Stimulated activated CD4-positive, alpha-beta T cell treated with anti-CD3 and anti-CD28 coated beads, Interleukin-2, amount 100 ng/mL, for 48 hours (primary cell): ENCODE measurements around the gene APOBR.
"Not testable (repeated sequence)": the region's sequence is repeated elsewhere in the genome, so short reads cannot be mapped to it uniquely, and the experiment has no call there.

Source experiments
- DNase-seq, 2 donors: peaks; one replicate each; pipeline ENCODE4 v3.0.0-alpha.2; 2020

Gene APOBR, protein sequence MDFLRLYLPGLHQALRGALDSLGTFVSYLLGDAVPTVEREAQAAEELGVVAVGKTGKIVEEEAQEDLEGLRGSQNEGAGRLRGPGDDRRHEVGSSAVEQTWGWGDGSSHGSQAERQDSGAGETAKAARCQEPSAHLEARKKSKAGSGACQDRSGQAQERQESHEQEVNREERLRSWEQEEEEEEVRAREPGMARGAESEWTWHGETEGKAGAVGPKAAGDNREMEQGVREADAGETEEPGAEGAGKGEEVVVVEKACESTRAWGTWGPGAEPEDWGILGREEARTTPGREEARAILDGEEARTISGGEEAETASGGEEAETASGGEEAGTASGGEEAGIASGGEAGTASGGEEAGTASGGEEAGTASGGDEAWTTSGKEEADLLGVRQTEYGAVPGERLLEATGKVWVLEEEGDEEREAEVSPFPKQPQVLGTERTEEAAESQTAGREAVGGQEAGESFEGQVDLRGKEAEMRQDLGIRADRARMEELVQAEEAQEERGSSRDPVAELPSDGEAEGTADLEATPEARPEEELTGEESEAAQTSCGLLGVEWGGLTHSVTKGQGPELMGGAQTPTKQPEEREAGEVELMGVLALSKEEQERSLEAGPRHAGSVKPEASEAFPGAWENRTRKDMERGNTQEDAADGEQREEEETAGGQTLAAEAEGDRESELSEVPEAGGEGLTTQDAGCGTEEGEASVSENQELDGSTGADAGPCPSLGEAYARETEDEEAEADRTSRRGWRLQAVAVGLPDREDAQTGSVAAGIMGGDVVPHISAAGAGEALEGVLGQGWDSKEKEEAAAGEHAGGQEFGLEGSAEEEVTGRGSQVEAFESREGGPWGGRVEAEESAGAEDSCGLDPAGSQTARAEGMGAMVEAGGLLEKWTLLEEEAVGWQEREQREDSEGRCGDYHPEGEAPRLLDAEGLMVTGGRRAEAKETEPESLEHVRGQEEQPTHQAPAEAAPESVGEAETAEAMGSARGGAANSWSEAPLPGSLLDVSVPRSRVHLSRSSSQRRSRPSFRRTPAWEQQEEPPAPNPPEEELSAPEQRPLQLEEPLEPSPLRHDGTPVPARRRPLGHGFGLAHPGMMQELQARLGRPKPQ

DNA sequence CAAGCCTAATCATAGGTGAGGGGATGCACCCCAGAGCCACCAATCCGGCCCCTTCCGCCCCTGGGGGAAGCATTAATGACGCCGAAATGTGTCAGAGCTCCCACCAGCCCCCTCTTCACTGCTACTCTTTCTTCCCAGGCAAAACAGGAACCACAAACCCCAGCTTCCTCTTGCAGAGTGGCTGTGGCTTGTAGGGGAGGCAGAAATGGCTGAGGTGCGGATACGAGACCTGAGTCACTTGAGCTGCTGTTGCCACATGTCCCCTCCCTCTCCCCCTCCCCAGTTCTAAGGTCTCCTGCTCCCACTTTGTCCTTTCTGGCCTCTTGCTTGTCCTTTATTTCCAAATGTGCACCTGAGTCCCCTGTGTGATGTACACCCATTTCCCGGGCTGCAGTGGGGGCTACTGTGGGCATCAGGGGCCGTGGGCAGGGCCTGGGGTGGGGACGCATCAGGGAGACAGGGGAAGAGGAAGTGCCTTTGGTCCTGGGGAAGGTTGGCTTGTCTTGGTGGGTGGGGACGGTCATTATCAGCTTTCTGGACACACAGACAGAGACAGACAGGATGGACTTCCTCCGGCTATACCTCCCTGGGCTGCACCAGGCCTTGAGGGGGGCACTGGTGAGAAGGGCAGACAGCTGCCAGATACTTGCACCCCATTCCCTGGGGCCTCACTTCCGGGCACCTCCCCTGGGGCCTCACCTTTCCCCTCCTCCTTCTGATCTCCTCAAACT is at the start of gene APOBR:
Gene APOBR (plus strand): TSS at position 523 of the 731 bp plus-strand sequence. CDS start 39 bp downstream, at position 562.
- peak; percentile 71 to 73 for DNase-seq

DNA sequence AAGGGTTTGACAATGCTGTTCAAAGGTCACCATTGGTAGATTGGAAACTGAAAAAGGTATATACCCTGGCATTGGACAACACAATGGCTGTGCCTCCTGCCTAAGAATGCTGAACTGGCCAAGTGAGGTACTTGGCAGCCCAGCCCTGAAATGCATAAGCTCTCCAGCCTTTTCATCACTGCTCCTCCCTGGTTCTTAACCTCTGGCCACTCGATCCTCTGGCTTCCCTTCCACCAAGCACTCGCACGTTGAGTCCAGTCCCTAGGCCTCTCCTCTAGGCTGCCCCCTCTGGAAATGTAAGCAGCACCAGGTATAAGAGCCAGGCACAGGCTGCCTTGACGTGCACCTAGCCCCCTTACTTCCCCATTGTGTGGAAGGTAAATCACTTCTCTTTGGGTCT is 48.1 kb upstream of the APOBR start:
- not testable (repeated sequence) for DNase-seq

DNA sequence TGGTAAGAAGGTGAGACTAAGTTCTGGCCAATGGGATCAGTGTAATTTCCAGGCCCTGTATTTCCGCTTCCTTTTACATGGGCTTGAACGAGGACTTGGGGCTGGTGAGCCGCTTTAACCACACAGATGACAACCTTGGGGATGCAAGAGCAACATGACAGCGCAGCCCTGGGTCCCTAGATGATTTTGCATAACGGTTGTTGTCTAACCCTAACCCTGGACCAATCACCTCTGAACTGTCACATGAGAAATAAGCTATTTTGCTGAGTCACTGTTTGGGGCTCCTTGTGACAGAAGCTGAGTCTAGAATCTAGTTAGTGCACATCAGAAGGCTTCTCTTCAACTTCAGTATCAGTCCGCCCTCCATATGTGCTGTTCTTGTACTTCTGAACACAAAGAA is 47.4 kb upstream of the APOBR start:
- not testable (repeated sequence) for DNase-seq

DNA sequence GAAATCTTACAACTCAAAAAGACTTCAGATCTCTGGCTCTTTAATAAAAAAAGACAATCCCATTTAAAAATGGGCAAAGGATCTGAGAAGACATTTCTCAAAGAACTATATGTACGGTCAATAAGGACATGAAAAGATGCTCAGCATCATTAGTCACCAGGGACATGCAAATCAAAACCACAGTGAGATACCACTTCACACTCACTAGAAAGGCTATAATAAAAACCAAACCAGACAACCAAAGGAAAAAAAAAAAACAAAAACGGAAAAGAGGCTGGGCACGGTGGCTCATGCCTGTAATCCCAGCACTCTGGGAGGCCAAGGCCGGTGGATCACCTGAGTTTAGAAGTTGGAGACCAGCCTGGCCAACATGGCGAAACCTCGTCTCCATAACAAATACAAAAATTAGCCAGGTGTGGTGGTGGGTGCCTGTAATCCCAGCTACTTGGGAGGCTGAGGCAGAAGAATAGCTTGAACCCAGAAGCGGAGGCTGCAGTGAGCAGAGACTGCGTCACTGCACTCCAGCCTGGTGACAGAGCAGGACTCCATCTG is 20.7 kb upstream of the APOBR start:
- no peak for DNase-seq

DNA sequence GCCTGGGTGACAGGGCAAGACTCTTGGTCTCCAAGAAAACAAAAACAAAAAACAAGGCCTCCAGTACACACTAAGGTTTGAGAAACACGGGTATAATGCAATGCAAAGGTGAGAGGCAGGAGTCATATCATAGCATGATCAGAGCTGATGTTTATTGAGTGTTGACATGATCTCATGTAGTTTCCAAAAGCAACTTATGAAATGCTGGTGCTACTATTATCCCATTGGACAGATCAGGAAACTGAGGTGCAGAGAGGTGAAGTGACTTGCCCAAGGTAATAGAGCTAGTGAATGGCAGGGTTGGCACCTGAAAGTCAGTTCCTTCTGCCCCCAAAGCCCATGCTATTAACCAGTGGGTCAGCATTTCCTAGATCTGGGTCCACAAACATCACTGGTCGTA is 19.2 kb upstream of the APOBR start:
- DNase-seq = no peak

DNA sequence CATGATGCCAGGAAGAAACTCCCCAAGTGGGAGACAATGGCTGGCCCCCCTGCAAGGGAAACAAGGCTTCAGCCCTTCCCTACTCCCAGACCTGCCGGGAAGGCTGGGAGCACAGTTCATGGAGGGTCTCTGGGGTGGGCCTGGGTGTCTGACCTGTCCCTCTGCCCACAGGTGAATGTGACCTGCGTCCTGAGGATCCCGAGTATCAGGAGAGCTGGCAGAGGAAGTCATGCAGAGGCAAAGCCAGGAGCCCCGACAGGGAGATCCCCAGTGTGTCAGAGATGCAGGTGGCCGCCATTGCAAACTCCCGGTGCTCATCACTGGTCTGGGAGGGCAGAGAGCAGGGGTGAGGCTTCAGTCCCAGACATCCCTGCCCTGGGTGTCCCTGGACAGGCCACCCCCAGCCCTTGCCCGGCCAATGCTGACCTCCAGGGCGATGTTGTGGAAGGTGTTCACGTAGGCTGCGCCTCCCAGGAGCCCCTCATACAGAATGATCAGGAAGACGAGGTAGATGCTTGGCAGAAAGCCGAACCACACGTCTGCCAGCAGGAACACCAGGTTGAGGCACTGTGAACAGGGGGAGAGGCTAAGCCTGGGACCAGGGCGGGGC is 17.0 kb upstream of the APOBR start:
- DNase-seq = no peak

DNA sequence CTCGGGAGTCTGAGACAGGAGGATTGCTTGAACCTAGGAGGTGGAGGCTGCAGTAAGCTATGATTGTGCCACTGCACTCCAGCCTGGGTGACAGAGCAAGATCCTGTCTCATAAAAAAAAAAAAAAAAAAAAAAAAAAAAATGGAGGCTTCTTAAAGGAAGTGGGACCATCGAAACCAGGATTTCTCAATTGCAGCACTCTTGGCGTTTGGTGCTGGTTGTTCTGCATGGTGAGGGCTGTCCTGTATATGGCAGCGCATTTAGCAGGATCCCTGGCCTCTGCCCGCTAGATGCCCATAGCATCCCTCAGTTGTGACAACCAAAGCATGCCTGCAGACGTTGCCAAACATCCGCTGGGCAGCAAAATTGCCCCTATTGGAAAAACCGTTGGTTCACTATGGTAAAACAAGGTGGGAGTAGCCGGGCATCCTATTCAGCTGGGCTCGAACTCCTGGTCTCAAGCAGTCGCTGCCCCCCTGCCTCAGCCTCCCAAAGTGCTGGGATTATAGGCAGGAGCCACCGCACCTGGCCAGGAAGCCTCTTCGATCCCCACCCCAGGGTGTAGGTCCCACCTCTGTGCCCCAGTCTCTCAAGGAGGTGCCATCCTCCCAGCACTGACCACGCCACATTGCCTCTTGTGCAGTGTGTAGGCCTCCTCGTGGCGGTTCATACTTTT is 15.8 kb upstream of the APOBR start:
- no peak for DNase-seq

DNA sequence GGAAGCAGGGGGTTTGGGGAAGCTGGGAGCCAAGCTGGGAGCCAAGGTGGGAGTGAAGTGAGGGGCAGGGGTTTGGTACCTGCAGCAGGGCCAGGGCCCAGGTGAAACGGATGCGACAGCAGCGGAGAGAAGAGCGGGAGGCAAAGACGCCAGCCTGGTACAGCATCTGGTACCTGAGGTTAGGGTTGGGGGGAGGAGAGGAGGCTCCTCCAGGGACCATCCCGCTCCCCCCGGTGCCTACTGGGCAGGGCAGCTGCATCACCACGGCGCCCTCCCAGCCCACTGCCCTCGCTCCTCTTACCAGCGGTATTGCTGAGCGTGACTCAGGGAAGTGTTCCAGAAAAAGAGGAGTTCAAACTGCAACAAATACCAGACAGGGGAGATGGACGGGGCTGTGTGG is 12.4 kb upstream of the APOBR start:
- no peak for DNase-seq

DNA sequence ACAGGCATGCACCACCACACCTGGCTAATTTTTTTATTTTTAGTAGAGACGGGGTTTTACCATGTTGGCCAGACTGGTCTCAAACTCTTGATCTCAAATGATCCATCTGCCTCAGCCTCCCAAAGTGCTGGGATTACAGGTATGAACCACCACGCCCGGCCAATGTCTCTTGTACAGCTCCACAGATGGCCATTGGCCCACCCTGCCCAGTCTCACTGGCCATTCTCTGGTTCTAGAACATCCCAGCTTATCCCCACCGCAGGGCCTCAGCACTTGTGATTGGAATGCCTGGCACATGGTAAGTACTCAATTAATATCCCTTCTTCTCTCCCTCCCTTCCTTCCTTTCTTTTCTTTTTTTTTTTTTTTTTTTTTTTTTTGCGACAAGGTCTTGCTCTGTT is 11.1 kb upstream of the APOBR start:
- not testable (repeated sequence) for DNase-seq

DNA sequence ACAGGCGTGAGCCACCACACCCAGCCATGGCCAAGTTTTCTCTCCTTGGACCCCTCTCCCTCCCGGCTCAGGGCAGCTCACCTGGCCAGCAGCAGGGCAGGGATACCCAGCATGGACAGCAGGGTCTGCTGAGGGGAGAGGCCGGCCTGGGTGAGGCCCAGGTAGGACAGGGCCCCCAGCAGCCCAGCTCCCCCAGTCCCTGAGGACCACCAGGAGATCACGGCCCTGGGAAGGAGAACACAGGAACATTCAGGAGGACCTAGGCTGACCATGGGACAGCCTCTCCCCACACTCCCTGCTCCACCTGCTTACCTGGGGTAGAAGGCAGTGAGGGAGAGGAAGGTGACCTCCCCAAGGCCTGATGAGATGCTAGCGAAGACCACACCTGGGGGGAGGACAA is 8.2 kb upstream of the APOBR start:
- no peak for DNase-seq

DNA sequence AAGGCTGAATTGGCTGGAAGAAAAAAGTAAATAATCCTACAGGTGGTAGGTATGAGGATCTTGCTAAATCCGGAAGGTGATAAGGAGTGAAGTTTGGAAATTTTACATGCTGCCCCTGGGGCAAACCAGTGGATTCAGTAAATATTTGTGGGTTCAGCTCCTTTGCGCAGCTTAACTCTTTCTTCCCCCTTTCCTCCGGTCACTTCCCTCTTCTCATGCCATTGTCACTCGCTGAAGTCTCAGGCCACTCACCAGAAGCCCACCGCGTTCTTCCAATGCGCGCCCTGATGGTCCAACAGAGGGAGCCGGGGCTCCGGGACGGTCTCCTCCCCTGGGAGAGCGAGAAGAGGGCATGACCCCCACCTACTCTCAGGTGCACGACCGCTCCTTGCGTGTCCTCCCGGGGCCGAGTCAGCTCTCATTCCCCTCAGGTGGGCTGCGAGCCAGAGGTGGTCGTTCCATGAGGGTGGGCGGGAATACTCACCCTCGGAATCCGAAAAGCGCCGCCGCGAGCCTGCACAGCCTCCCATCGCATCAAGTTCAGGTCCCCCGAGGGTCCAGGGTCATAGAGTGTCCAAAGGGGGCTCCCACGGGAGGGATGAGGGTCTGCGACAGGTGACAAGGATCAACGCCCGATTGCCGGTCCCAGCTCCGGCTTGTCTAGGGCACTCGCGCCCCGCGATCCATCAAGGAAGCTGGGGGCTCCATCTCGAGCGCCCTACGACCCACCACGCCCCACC is 3.0 kb upstream of the APOBR start:
- no peak for DNase-seq

DNA sequence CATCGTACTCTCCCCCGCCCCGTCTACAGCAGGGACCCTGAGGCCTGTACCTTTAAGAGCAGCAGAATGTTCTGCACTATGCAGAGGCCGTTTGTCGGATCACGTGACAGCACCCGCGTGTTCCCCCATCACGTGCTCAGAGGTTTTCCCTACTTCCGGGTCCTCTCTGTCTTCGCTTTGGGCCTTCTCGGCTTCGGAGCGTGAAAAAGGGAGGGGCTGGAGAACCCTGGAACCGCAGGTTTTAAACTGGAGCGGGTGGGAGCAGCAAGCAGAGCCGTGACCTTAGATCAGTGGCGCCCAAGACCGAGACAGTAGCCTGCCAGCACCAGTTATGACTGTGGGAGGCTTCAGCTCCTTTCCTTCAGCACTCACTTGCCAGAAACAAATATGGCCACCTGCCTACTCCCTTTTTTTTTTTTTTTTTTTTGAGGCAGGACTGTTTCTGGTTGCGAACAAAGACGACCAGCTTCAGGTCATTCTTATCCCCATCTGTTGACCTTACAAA is 2.4 kb upstream of the APOBR start, which contains the start of gene CLN3:
Gene CLN3 (minus strand): TSS at position 105 of the 505 bp plus-strand sequence. CDS start 315 bp downstream, outside the sequence.
- peak; percentile 70 to 76 for DNase-seq

DNA sequence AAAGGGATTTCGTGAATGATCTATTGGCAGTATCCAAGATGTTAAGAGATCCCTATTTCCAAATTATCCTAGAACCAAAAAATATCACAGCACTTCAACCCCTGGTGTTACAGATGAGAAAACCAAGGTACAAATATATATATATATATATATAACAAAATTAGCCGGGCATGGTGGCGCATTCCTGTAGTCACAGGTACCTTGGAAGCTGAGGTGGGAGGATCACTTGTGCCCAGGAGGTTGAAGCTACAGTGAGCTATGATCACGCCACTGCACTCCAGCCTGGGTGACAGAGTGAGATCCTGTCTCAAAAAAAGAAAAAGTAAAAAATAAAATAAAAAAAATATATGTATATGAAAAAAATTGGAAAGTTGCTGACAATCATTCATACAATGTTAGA is 1.9 kb upstream of the APOBR start:
- DNase-seq = no peak

DNA sequence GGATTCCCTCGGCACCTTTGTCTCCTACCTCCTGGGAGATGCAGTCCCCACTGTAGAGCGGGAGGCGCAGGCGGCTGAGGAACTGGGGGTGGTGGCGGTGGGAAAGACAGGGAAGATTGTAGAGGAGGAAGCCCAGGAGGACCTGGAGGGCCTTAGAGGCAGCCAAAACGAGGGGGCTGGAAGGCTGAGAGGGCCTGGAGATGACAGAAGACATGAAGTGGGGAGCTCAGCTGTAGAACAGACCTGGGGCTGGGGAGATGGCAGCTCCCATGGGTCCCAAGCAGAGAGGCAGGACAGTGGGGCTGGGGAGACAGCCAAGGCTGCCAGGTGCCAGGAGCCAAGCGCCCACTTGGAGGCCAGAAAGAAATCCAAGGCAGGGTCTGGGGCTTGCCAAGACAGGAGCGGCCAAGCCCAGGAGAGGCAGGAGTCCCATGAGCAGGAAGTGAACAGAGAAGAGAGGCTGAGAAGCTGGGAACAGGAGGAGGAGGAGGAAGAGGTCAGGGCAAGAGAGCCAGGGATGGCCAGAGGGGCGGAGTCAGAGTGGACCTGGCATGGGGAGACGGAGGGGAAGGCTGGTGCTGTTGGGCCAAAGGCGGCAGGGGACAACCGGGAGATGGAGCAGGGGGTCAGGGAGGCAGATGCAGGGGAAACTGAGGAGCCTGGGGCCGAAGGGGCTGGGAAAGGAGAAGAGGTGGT is 803 bp downstream of the APOBR start:
- DNase-seq = no peak

DNA sequence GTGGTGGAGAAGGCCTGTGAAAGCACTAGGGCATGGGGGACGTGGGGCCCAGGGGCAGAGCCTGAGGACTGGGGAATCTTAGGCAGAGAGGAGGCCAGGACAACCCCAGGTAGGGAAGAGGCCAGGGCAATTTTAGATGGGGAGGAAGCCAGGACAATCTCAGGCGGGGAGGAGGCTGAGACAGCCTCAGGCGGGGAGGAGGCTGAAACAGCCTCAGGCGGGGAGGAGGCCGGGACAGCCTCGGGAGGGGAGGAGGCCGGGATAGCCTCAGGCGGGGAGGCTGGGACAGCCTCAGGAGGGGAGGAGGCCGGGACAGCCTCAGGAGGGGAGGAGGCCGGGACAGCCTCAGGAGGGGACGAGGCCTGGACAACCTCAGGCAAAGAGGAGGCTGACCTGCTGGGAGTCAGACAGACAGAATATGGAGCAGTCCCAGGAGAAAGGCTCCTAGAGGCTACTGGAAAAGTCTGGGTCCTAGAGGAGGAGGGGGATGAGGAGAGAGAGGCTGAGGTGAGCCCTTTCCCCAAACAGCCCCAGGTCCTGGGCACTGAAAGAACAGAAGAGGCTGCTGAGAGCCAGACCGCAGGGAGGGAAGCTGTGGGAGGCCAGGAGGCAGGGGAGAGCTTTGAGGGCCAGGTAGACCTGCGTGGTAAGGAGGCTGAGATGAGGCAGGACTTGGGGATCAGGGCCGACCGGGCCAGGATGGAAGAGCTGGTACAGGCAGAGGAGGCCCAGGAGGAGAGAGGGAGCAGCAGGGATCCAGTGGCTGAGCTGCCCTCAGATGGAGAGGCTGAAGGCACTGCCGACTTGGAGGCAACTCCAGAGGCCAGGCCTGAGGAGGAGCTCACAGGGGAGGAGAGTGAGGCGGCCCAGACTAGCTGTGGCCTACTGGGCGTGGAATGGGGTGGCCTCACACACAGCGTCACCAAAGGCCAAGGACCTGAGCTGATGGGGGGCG is 1.6 kb downstream of the APOBR start:
- no peak for DNase-seq

DNA sequence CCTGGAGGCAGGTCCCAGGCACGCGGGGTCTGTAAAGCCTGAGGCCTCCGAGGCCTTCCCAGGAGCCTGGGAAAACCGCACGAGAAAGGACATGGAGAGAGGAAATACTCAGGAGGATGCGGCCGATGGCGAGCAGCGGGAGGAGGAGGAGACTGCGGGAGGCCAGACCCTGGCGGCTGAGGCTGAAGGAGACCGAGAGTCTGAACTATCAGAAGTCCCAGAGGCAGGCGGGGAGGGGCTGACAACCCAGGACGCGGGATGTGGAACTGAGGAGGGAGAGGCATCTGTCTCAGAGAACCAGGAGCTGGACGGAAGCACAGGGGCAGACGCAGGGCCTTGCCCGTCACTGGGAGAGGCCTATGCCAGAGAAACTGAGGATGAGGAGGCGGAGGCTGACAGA is 2.4 kb downstream of the APOBR start:
- DNase-seq = no peak

DNA sequence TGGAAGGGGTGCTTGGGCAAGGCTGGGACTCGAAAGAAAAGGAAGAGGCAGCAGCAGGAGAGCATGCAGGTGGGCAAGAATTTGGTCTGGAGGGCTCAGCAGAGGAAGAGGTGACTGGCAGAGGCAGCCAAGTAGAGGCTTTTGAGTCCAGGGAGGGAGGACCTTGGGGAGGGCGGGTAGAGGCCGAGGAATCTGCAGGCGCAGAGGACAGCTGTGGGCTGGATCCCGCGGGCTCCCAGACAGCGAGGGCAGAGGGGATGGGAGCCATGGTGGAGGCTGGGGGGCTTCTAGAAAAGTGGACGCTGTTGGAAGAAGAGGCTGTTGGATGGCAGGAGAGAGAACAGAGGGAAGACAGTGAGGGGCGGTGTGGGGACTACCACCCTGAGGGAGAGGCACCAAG is 2.9 kb downstream of the APOBR start:
- no peak for DNase-seq

DNA sequence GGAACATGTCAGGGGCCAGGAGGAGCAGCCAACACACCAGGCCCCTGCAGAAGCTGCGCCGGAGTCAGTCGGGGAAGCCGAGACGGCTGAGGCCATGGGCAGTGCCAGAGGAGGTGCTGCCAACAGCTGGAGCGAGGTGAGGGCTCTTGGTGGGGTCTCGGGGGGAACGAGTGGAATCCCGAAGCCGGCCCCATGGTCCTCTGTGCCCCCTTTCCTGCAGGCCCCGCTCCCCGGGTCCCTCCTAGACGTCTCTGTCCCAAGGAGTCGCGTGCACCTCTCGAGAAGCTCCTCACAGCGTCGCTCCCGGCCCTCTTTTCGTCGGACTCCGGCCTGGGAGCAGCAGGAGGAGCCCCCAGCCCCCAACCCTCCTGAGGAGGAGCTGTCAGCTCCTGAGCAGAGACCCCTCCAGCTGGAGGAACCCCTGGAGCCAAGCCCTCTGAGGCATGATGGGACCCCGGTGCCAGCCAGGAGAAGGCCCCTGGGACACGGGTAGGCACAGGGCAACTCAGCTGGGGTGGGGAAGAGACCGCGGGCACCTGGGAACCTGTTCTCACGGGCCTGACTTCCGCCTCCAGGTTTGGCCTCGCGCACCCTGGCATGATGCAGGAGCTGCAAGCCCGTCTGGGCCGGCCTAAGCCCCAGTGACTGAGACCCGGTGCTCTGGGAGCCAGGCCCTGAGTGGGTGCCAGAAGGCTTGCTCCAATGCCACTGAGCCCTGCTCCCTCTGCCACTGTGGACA is 3.6 kb downstream of the APOBR start:
- DNase-seq = no peak
